Measurements from ENCODE around the gene CCDC146. TPM values are rescaled to one million over a fixed set of nuclear protein-coding genes. Genes with fewer than 3 reads are reported as not detected.

Gene CCDC146
- polyA plus RNA-seq, 1 of the 3 experiments (the other 2 are of a cell fraction) = 2.7 TPM

DNA sequence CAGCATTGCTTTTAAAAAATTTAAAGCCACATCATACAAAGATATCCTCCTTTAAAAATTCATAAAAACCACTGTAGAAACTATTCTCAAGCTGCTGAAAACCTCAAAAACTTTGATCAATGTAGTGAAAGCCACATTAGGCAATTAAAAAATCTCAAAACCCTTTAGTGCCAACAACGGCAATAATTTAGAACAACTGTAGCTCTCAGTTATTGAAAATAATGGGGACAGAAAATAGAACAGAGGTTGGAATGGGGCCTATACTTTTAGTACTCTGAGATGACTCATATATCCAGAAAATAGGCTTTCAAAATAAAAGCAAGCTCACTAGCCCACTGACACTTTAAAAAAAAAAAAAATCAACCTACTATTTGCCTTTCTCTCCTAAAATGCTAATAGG, 206.3 kb downstream of the CCDC146 start:
- Histone ChIP-seq H3K27ac (ENCODE audit: low read depth in 2 of 2, low read length in 1 of 2) (peak overlapping the region; percentile 30 to 53; a peak in 2 of 4 replicates), H3K9me2 (no peaks in the 10 kb centered on the region), H3K27me3 (ENCODE audit: insufficient read depth) (no peaks in the 10 kb centered on the region), H3K9ac (0 out of 2 replicates have a peak overlapping the region, but pooled peaks have one; percentile 9), H3K4me3 (ENCODE audit: low read depth in 2 of 2, low read length in 1 of 2) (no peak overlapping the region), H3K79me2 (ENCODE audit: insufficient read depth) (no peaks in the 10 kb centered on the region), H3F3A (replicated peaks; ENCODE audit: insufficient read depth) (no peaks in the 10 kb centered on the region), H2AFZ (ENCODE audit: low read depth) (peak overlapping the region; percentile 77), H3K36me3 (replicated peaks in 1 of 2; ENCODE audit: control insufficient read depth in 1 of 2, insufficient read depth in 2 of 2, low read length in 1 of 2) (no peaks in the 10 kb centered on the region), H3K9me3 (no peaks in the 10 kb centered on the region), H4K20me1 (ENCODE audit: insufficient read depth) (no peaks in the 10 kb centered on the region), H3K4me2 (peak overlapping the region; percentile 39; the same call in 1 of the 2 replicates), H3K4me1 (ENCODE audit: control insufficient read depth in 1 of 2, insufficient read depth in 2 of 2, low read depth in 1 of 2, low read length in 1 of 2) (peaks cover 28 to 47% of the 10 kb centered on the region in 2 experiments)
- DNase-seq = no peak
- TF ChIP-seq FOSL2 (IDR thresholded peaks at IDR 0.05; ENCODE audit: borderline replicate concordance, low read depth) (peak; percentile 71), JUND (IDR thresholded peaks at IDR 0.05) (peak; percentile 58; the same call in 1 of the 2 replicates), TAF1 (IDR thresholded peaks at IDR 0.05; ENCODE audit: borderline replicate concordance, low read depth, low read length) (no peak)
- WGBS (ENCODE audit: low lambda C conversion rate) = 32% methylated on average over 1 of the region's 1 CpG
- ChIA-PET POLR2A (no interaction called here), CTCF (interaction anchor here (0.8 to 1.2 kb wide), 3 partner anchors 13 to 206 kb away, joined by 3 to 5 read pairs (median 5); partner anchors contain the start of gene CCDC146)

DNA sequence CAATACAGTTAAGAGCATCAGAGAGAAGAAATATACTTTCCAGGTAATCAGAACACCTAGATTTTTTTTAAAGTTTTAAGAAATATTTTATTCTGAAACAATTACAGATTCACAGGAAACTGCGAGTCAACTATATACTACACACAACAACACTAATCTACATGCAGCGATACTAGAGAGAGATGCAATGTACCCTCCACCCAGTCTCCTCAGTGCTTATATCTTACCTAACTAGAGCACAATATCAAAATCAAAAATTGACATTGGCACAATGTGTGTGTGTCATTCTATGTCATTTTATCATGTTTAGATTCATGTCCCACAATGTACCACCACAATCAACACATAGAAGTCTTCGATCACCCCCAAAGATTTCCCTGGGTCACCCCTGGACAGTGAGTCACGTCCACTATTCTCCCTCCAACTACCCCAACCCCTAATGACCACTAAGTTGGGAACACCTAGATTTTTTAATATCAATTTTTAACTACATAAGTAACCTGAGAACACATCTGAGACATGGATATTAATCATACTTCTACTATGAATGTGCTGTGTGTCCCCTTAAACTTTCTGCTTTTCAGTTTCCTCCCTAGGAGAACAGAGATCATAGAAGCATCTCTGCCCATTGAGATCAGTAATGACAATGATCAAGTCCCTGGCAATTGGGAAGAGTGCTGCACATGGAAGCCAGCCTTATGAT, 207.2 kb downstream of the CCDC146 start:
- Histone ChIP-seq H3K4me2 (no peak overlapping the region), H3K9me2 (no peaks in the 10 kb centered on the region), H2AFZ (ENCODE audit: low read depth) (no peak overlapping the region), H3K9ac (no peak overlapping the region), H3K9me3 (no peaks in the 10 kb centered on the region), H3F3A (replicated peaks; ENCODE audit: insufficient read depth) (no peaks in the 10 kb centered on the region), H3K4me3 (ENCODE audit: low read depth in 2 of 2, low read length in 1 of 2) (no peak overlapping the region), H4K20me1 (ENCODE audit: insufficient read depth) (no peaks in the 10 kb centered on the region), H3K27ac (ENCODE audit: low read depth in 2 of 2, low read length in 1 of 2) (no peak overlapping the region), H3K4me1 (ENCODE audit: control insufficient read depth in 1 of 2, insufficient read depth in 2 of 2, low read depth in 1 of 2, low read length in 1 of 2) (peaks cover 26 to 47% of the 10 kb centered on the region in 2 experiments), H3K27me3 (ENCODE audit: insufficient read depth) (no peaks in the 10 kb centered on the region), H3K79me2 (ENCODE audit: insufficient read depth) (no peaks in the 10 kb centered on the region), H3K36me3 (replicated peaks in 1 of 2; ENCODE audit: control insufficient read depth in 1 of 2, insufficient read depth in 2 of 2, low read length in 1 of 2) (no peaks in the 10 kb centered on the region)
- DNase-seq = no peak
- 88% methylated on average over 4 of the region's 4 CpGs for WGBS (ENCODE audit: low lambda C conversion rate)
- TF ChIP-seq YY1 (IDR thresholded peaks at IDR 0.05; ENCODE audit: low read depth) (no peak), RXRA (IDR thresholded peaks at IDR 0.05; ENCODE audit: borderline replicate concordance, low read depth) (no peak), EP300 (IDR thresholded peaks at IDR 0.05; ENCODE audit: borderline replicate concordance in 1 of 2, low read depth in 1 of 2, low read length in 1 of 2) (no peak), REST (IDR thresholded peaks at IDR 0.05; ENCODE audit: low read depth, low read length) (no peak), TCF12 (IDR thresholded peaks at IDR 0.05) (no peak), GABPA (IDR thresholded peaks at IDR 0.05; ENCODE audit: low read depth) (no peak), NRF1 (IDR thresholded peaks at IDR 0.05; ENCODE audit: low read depth, low read length) (no peak), CHD2 (IDR thresholded peaks at IDR 0.05; ENCODE audit: low read length, partially characterized antibody) (no peak), EZH2phosphoT487 (IDR thresholded peaks at IDR 0.05; ENCODE audit: borderline replicate concordance, low read depth) (no peak), ZBTB33 (IDR thresholded peaks at IDR 0.05; ENCODE audit: borderline replicate concordance, low read depth) (no peak), POLR2AphosphoS5 (IDR thresholded peaks at IDR 0.05; ENCODE audit: low read depth, low read length) (no peak), IRF3 (IDR thresholded peaks at IDR 0.05; ENCODE audit: low read depth, low read length) (no peak), TEAD4 (IDR thresholded peaks at IDR 0.05; ENCODE audit: borderline replicate concordance, insufficient read depth) (no peak), GATA2 (CRISPR knock-in tag; IDR thresholded peaks at IDR 0.05) (no peak), TAF1 (IDR thresholded peaks at IDR 0.05; ENCODE audit: borderline replicate concordance, low read depth, low read length) (no peak)
- TF ChIP-seq, protein P1, sequence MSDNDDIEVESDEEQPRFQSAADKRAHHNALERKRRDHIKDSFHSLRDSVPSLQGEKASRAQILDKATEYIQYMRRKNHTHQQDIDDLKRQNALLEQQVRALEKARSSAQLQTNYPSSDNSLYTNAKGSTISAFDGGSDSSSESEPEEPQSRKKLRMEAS (IDR thresholded peaks at IDR 0.05; ENCODE audit: low read depth) = no peak
- POLR2A ChIA-PET = no interaction called here
- CTCF ChIA-PET = no interaction called here
